ENCODE data around the gene ARMC9. TPM values are rescaled to one million over a fixed set of nuclear protein-coding genes. Genes with fewer than 3 reads are reported as not detected.

Gene ARMC9
- total RNA-seq, 1 experiment from 2014 or later, result 16.4 TPM

DNA sequence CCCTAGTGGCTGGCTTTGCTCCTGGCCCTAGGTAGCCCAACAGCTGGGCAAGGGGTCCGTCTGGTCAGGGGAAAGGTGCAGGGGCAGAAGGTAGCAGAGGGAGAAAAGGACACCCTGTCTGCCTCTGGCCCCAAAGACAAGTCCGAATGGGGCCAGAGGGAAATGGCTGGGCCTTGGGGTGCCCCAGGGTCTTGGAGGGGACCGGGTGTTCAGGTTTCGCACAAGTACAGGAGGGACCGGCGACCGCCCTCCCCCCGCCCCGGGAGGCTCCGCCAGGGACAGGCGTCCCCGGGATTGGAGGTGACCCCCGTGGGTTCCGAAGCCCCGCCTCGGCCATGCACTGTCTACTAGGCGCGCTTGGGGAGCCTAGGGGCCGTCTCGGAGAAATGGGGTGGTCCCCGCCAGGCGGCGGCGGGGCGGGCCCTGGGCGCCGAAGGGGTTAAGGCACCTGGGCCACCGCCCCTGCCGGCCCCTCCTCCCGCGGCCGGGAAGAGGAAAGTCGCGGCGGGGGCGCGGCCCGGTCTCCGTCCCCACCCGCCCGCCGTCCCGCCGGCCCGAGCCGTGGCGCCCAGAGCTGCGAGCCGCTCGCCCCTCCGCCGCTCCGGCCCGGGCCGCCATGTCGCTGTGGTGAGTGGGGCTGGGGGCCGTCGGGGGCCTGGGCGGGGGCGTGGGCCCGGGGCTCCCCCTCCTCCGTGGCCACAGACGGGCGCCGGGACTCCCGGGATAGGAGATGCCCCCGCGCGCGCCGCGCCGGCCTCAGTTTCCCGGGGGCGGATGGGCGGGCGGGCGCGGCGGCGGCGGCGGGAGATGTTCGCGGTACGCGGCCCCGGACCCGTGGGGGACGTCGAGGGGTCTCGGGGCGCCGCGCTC, 197.0 kb downstream of the ARMC9 start, which contains the start of gene B3GNT7:
TSS of gene B3GNT7 (plus strand) at position 523 of the 870 bp plus-strand sequence. CDS start at position 617, 94 bp downstream.
- no peak within 1 kb of the TSS for H2AFZ ChIP-seq (ENCODE audit: low read depth, low read length, poor library complexity, severe bottlenecking)

More for the DNA sequence above, 197.0 kb downstream of the ARMC9 start, which contains the start of gene B3GNT7:
- Histone ChIP-seq H3K9me2 (ENCODE audit: insufficient read depth) (no peaks in the 10 kb centered on the region), H3K9me3 (ENCODE audit: control insufficient read depth in 1 of 2, insufficient read depth in 1 of 2, low read depth in 1 of 2, low read length in 2 of 2) (no peaks in the 10 kb centered on the region), H3K36me3 (ENCODE audit: control insufficient read depth in 1 of 2, insufficient read depth in 2 of 2, low read length in 2 of 2) (no peaks in the 10 kb centered on the region), H3K4me2 (ENCODE audit: low read length) (peak within 1 kb of the TSS; percentile 93), H3K27me3 (ENCODE audit: insufficient read depth, low read length) (no peaks in the 10 kb centered on the region), H3K79me2 (ENCODE audit: insufficient read depth, low read length) (no peaks in the 10 kb centered on the region), H3K4me3 (replicated peaks in 1 of 2; ENCODE audit: low read depth in 1 of 2, low read length in 2 of 2) (peak within 1 kb of the TSS; percentile 52 to 62), H4K20me1 (ENCODE audit: insufficient read depth) (no peaks in the 10 kb centered on the region), H3K9ac (ENCODE audit: low read length) (peak within 1 kb of the TSS; percentile 61), H3K4me1 (ENCODE audit: control insufficient read depth in 1 of 2, insufficient read depth in 2 of 2, low read length in 2 of 2) (peaks cover 10 to 29% of the 10 kb centered on the region in 2 experiments), H3K27ac (ENCODE audit: low read depth, low read length) (no peak within 1 kb of the TSS; the same call in 1 of the 2 replicates)
- intact Hi-C loops (cut with micrococcal nuclease), result no loop called here
- CTCF ChIA-PET, result interaction anchor here (1.6 kb wide), 1 partner anchor 10 kb away, joined by 4 read pairs; no protein-coding TSS in a partner anchor
- DNase-seq (ENCODE audit: low read depth, low spot score), result no peak
- TF ChIP-seq JUND (IDR thresholded peaks at IDR 0.05) (no peak), TCF7L2 (IDR thresholded peaks at IDR 0.05; ENCODE audit: borderline replicate concordance, extremely low read depth, insufficient read depth, insufficient read length) (no peak), CEBPB (IDR thresholded peaks at IDR 0.05; ENCODE audit: low read depth) (no peak), ZFX (IDR thresholded peaks at IDR 0.05) (peak; percentile 36; the same call in 1 of the 2 replicates), RAD21 (IDR thresholded peaks at IDR 0.05; ENCODE audit: low read depth) (no peak)
- TF ChIP-seq, protein P1, sequence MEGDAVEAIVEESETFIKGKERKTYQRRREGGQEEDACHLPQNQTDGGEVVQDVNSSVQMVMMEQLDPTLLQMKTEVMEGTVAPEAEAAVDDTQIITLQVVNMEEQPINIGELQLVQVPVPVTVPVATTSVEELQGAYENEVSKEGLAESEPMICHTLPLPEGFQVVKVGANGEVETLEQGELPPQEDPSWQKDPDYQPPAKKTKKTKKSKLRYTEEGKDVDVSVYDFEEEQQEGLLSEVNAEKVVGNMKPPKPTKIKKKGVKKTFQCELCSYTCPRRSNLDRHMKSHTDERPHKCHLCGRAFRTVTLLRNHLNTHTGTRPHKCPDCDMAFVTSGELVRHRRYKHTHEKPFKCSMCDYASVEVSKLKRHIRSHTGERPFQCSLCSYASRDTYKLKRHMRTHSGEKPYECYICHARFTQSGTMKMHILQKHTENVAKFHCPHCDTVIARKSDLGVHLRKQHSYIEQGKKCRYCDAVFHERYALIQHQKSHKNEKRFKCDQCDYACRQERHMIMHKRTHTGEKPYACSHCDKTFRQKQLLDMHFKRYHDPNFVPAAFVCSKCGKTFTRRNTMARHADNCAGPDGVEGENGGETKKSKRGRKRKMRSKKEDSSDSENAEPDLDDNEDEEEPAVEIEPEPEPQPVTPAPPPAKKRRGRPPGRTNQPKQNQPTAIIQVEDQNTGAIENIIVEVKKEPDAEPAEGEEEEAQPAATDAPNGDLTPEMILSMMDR (IDR thresholded peaks at IDR 0.05 in 2 of 3, conservative IDR thresholded peaks at IDR 0.05 in 1 of 3; ENCODE audit: borderline replicate concordance in 1 of 3, insufficient read depth in 1 of 3, low read depth in 2 of 3, low read length in 2 of 3), result no peak
- RAD21 ChIA-PET (ENCODE audit: low non-redundant PET in 1 of 2, low total read pairs in 2 of 2, uncharacterized antibody in 2 of 2, unreplicated experiment in 2 of 2), result interaction anchor here in 1 of 2 experiments (0.6 kb wide), 1 partner anchor 1251 kb away, joined by 3 read pairs; no protein-coding TSS in a partner anchor
- POLR2A ChIA-PET, result no interaction called here
- BruUV-seq (replicated peaks), result no TSS peak
- peak; percentile 46 for ATAC-seq
